ENCODE measurements around the gene PPP1R15A.
A peak's percentile ranks its signal among the peaks of the same experiment; 100 is the strongest.

PPP1R15A gene

GRCh38 chr19:48833977-48834376 is 38.2 kb upstream of the PPP1R15A start:
- Histone ChIP-seq H3K9ac (ENCODE audit: low read length) (no peak overlapping the region), H3K27me3 (ENCODE audit: insufficient read depth, low read length) (no peaks in the 10 kb centered on the region), H3K9me2 (ENCODE audit: low read depth, low read length) (no peaks in the 10 kb centered on the region), H3K36me3 (ENCODE audit: insufficient read depth, low read length) (no peaks in the 10 kb centered on the region), H3K9me3 (ENCODE audit: low read length) (no peaks in the 10 kb centered on the region), H3F3A (ENCODE audit: insufficient read depth, low read length) (no peaks in the 10 kb centered on the region), H3K4me1 (ENCODE audit: insufficient read depth, low read length, severe bottlenecking) (peaks cover 18% of the 10 kb centered on the region), H3K4me2 (ENCODE audit: low read length) (no peak overlapping the region), H2AFZ (ENCODE audit: low read length) (no peak overlapping the region), H3K79me2 (ENCODE audit: insufficient read depth, low read length) (no peaks in the 10 kb centered on the region), H3K4me3 (ENCODE audit: low read depth, low read length, poor library complexity, severe bottlenecking) (no peak overlapping the region), H4K20me1 (ENCODE audit: insufficient read depth, low read length) (no peaks in the 10 kb centered on the region), H3K27ac (ENCODE audit: low read depth, low read length, poor library complexity, severe bottlenecking) (no peak overlapping the region)
- TF ChIP-seq, protein P1, sequence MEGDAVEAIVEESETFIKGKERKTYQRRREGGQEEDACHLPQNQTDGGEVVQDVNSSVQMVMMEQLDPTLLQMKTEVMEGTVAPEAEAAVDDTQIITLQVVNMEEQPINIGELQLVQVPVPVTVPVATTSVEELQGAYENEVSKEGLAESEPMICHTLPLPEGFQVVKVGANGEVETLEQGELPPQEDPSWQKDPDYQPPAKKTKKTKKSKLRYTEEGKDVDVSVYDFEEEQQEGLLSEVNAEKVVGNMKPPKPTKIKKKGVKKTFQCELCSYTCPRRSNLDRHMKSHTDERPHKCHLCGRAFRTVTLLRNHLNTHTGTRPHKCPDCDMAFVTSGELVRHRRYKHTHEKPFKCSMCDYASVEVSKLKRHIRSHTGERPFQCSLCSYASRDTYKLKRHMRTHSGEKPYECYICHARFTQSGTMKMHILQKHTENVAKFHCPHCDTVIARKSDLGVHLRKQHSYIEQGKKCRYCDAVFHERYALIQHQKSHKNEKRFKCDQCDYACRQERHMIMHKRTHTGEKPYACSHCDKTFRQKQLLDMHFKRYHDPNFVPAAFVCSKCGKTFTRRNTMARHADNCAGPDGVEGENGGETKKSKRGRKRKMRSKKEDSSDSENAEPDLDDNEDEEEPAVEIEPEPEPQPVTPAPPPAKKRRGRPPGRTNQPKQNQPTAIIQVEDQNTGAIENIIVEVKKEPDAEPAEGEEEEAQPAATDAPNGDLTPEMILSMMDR (IDR thresholded peaks at IDR 0.05; ENCODE audit: low read length) = no peak
- TF ChIP-seq EZH2 (IDR thresholded peaks at IDR 0.05; ENCODE audit: borderline replicate concordance, low read length) = no peak

GRCh38 chr19:48835734-48836088 is 36.5 kb upstream of the PPP1R15A start:
- Histone ChIP-seq H3K27ac (ENCODE audit: low read depth, low read length, poor library complexity, severe bottlenecking) (no peak overlapping the region), H3K27me3 (ENCODE audit: insufficient read depth, low read length) (no peaks in the 10 kb centered on the region), H3K4me1 (ENCODE audit: insufficient read depth, low read length, severe bottlenecking) (peaks cover 18% of the 10 kb centered on the region), H3K9me2 (ENCODE audit: low read depth, low read length) (no peaks in the 10 kb centered on the region), H3K9ac (ENCODE audit: low read length) (peak overlapping the region; percentile 22; the same call in 1 of the 2 replicates), H2AFZ (ENCODE audit: low read length) (no peak overlapping the region), H3K79me2 (ENCODE audit: insufficient read depth, low read length) (no peaks in the 10 kb centered on the region), H3K36me3 (ENCODE audit: insufficient read depth, low read length) (no peaks in the 10 kb centered on the region), H3K4me3 (ENCODE audit: low read depth, low read length, poor library complexity, severe bottlenecking) (peak overlapping the region; percentile 46), H4K20me1 (ENCODE audit: insufficient read depth, low read length) (no peaks in the 10 kb centered on the region), H3F3A (ENCODE audit: insufficient read depth, low read length) (no peaks in the 10 kb centered on the region), H3K9me3 (ENCODE audit: low read length) (no peaks in the 10 kb centered on the region), H3K4me2 (ENCODE audit: low read length) (peak overlapping the region; percentile 70)
- TF ChIP-seq, protein P1 (IDR thresholded peaks at IDR 0.05; ENCODE audit: low read length) = peak; percentile 95
- no peak for TF ChIP-seq EZH2 (IDR thresholded peaks at IDR 0.05; ENCODE audit: borderline replicate concordance, low read length)

DNA sequence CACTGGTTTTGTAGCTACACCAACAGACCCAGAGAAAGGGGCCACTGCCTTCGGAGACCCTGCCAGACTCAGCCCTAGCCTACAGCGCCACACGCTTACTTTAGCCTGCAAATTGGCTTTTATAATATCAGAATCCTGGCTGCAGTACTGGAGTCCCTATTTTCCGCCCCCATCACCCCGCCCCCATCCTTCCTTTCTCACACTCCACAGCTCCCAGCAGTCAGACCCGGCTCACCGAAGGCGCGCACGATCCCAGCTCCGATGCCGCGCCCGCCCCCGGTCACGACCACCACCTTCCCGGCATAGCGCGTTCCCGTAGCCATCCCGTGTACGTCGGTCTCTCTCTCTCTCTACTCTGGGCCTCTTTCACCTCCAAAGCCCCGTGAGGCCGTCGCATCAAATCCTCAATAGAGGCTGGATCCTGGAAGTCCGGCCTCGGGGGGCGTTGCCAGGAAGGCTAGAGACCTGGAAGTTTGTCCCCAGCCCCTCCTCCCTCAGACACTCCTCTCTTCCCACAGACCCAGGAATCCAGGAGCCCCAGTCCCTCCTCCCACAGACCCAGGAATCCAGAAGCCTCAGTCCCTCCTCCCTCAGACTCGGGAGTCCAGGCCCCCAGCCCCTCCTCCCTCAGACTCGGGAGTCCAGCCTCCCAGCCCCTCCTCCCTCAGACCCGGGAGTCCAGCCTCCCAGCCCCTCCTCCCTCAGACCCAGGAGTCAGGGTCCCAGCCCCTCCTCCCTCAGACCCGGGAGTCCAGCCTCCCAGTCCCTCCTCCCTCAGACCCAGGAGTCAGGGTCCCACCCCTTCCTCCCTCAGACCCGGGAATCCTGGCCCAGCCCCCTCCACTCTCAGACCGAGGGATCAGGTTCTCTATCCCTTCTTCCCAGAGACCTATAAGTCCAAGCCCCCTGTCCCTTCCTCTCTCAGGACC is 35.9 kb upstream of the PPP1R15A start, which contains the start of gene HSD17B14:
TSS of gene HSD17B14 (minus strand) at position 403 of the 929 bp plus-strand sequence. CDS start at position 323, 80 bp downstream.
- TF ChIP-seq, protein P1 (IDR thresholded peaks at IDR 0.05; ENCODE audit: low read length) = no peak
- no peak for TF ChIP-seq EZH2 (IDR thresholded peaks at IDR 0.05; ENCODE audit: borderline replicate concordance, low read length)
- Histone ChIP-seq H3K4me2 (ENCODE audit: low read length) (peak within 1 kb of the TSS; percentile 70), H3K9ac (ENCODE audit: low read length) (peak within 1 kb of the TSS; percentile 40; the same call in 1 of the 2 replicates), H3K4me3 (ENCODE audit: low read depth, low read length, poor library complexity, severe bottlenecking) (peak within 1 kb of the TSS; percentile 46), H4K20me1 (ENCODE audit: insufficient read depth, low read length) (no peaks in the 10 kb centered on the region), H3F3A (ENCODE audit: insufficient read depth, low read length) (no peaks in the 10 kb centered on the region), H3K27me3 (ENCODE audit: insufficient read depth, low read length) (no peaks in the 10 kb centered on the region), H3K9me3 (ENCODE audit: low read length) (no peaks in the 10 kb centered on the region), H3K9me2 (ENCODE audit: low read depth, low read length) (no peaks in the 10 kb centered on the region), H2AFZ (ENCODE audit: low read length) (no peak within 1 kb of the TSS), H3K36me3 (ENCODE audit: insufficient read depth, low read length) (no peaks in the 10 kb centered on the region), H3K79me2 (ENCODE audit: insufficient read depth, low read length) (no peaks in the 10 kb centered on the region), H3K4me1 (ENCODE audit: insufficient read depth, low read length, severe bottlenecking) (peaks cover 18% of the 10 kb centered on the region), H3K27ac (ENCODE audit: low read depth, low read length, poor library complexity, severe bottlenecking) (no peak within 1 kb of the TSS)
